Small intestine (tissue), 7 donors: ENCODE results near the gene NUP107. TPM values are rescaled to one million over a fixed set of nuclear protein-coding genes. Genes with fewer than 3 reads are reported as not detected.

ENCODE experiments used
- DNase-seq, 2 donors: peaks; one replicate each; pipeline versions ENCODE4 v3.0.0 to v3.0.0-alpha.2; 2013
- FAIRE-seq: peaks from 2 replicates; lab custom pipeline; 2012; peaks lifted over from hg19 to GRCh38; lab: Jason Lieb, UNC
- H3K27ac ChIP-seq, 3 donors: one replicate each; pipeline ENCODE4 v1.5.1; 2013; ENCODE audit warnings: low read length in 2 of 3, mild to moderate bottlenecking in 2 of 3, control low read depth in 1 of 3, inconsistent platforms in 1 of 3, low read depth in 1 of 3, moderate library complexity in 1 of 3
- H3K27me3 ChIP-seq, 3 donors: one replicate each; pipeline ENCODE4 v1.6.1; 2013; ENCODE audit warnings: low read length in 3 of 3, inconsistent platforms in 1 of 3; ENCODE audit not compliant: control insufficient read depth in 3 of 3, insufficient read depth in 3 of 3
- H3K36me3 ChIP-seq, 3 donors: one replicate each; pipeline ENCODE4 v1.6.1; 2013; ENCODE audit warnings: low read length in 3 of 3, inconsistent platforms in 1 of 3, low read depth in 1 of 3, mild to moderate bottlenecking in 1 of 3, moderate library complexity in 1 of 3; ENCODE audit not compliant: control insufficient read depth in 3 of 3, insufficient read depth in 2 of 3
- H3K4me1 ChIP-seq, 3 donors: one replicate each; pipeline ENCODE4 v1.6.1; 2013; ENCODE audit warnings: low read length in 2 of 3, inconsistent platforms in 1 of 3, low read depth in 1 of 3, mild to moderate bottlenecking in 1 of 3, moderate library complexity in 1 of 3; ENCODE audit not compliant: control insufficient read depth in 3 of 3, insufficient read depth in 2 of 3
- H3K4me3 ChIP-seq, 3 donors: one replicate each; pipeline ENCODE4 v1.5.1; 2013; ENCODE audit warnings: low read length in 3 of 3, control low read depth in 1 of 3, inconsistent platforms in 1 of 3, low read depth in 1 of 3, mild to moderate bottlenecking in 1 of 3, moderate library complexity in 1 of 3
- H3K9me3 ChIP-seq, 2 donors: one replicate each; pipeline ENCODE4 v1.6.1; 2013; ENCODE audit warnings: low read depth in 1 of 2, low read length in 1 of 2; ENCODE audit not compliant: control insufficient read depth in 2 of 2, insufficient read depth in 1 of 2
- WGBS, 3 donors: extraction: QIAGEN DNeasy Blood & Tissue Kit; methylation state at CpG; one replicate each; pipeline ENCODE4 v1.1.7; 2013; 5-methylcytosine and 5-hydroxymethylcytosine counted together
- polyA plus RNA-seq, 4 donors: library from polyadenylated mRNA; stranded (reverse) in 3 of 4; unstranded in 1 of 4; fragments of 200-250 nt in 3 of 4; fragments of 120-200 nt in 1 of 4; gene quantifications; one replicate each; pipeline versions ENCODE4 v1.2.1 to v1.2.3, GENCODE V29; 2013
- donor health status: healthy with polysubstance abuse.
- donor health status: control.
- donor health status: control.
- donor health status: Bipolar disorder and iron deficiency.
- donor health status: healthy.

The NUP107 gene
- polyA plus RNA-seq, 4 donors: 5.1 to 45.0 (median 13.0) TPM

GRCh38 chr12:68760806-68761441, 74.1 kb downstream of the NUP107 start:
- peaks cover 0 to 27% (median 2%) of the 10 kb centered on the region in 3 donors for H3K36me3 ChIP-seq
- H3K9me3 ChIP-seq: no peaks in the 10 kb centered on the region
- no peak overlapping the region for H3K27ac ChIP-seq
- WGBS, 3 donors: 94 to 99% (median 98%) methylated on average over 7 of the region's 7 CpGs
- H3K4me3 ChIP-seq: no peak overlapping the region
- no peak for DNase-seq
- no peaks in the 10 kb centered on the region for H3K27me3 ChIP-seq
- no peaks in the 10 kb centered on the region for H3K4me1 ChIP-seq
- FAIRE-seq: no peak

GRCh38 chr12:68761442-68761812, 74.6 kb downstream of the NUP107 start:
- Histone ChIP-seq H3K4me1 (no peaks in the 10 kb centered on the region), H3K36me3 (peaks cover 0 to 27% (median 2%) of the 10 kb centered on the region in 3 donors), H3K27ac (no peak overlapping the region), H3K9me3 (no peaks in the 10 kb centered on the region), H3K4me3 (no peak overlapping the region), H3K27me3 (no peaks in the 10 kb centered on the region)
- FAIRE-seq (no peak), DNase-seq (no peak)
- 95 to 99% (median 98%) methylated on average over 3 of the region's 3 CpGs for WGBS, 3 donors

DNA sequence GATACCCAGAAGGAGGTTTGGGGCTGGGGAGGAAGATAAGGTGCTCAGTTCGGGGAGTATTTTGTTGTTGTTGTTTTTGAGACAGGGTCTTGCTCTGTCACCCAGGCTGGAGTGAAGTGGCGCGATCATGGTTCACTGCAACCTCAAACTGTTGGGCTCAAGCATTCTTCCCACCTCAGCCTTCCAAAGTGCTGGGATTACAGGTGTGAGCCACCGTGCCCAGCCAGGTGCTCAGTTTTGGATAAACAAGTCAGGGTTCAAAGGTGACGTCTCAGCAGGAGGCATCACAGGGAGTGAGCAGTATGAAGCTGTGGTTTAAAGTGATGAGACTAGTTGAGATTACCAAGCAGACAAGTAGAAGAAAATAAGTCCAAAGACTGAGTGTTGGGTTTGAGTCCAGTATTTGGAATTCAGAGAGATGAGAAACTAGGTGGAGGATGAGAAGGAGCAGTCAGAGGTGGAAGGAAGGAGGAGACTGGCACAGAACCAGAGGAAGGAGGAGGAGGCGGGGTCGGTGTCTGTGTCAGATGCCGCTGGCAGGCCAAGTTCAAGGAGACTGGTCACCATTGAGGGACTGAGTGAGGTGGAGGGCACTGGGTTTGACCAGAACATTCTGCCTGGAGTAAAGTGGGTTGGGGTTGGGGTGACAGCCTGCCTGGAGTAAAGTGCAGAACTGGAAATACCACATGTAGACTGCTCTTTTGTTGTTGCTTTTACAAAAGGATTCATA, 75.3 kb downstream of the NUP107 start:
- no peak overlapping the region for H3K4me3 ChIP-seq
- DNase-seq (no peak), FAIRE-seq (no peak)
- no peaks in the 10 kb centered on the region for H3K4me1 ChIP-seq
- peaks cover 0 to 27% (median 2%) of the 10 kb centered on the region in 3 donors for H3K36me3 ChIP-seq
- WGBS, 3 donors: 66 to 84% (median 79%) methylated on average over 8 of the region's 8 CpGs
- no peak overlapping the region for H3K27ac ChIP-seq
- no peaks in the 10 kb centered on the region for H3K27me3 ChIP-seq
- H3K9me3 ChIP-seq: no peaks in the 10 kb centered on the region

GRCh38 chr12:68762691-68763090, 75.9 kb downstream of the NUP107 start:
- Histone ChIP-seq H3K27me3 (no peaks in the 10 kb centered on the region), H3K27ac (no peak overlapping the region), H3K4me3 (no peak overlapping the region), H3K36me3 (peaks cover 0 to 26% (median 2%) of the 10 kb centered on the region in 3 donors), H3K4me1 (no peaks in the 10 kb centered on the region), H3K9me3 (no peaks in the 10 kb centered on the region)
- DNase-seq: no peak
- WGBS, 3 donors: 96 to 99% (median 98%) methylated on average over 3 of the region's 3 CpGs
- FAIRE-seq: no peak

GRCh38 chr12:68765696-68766095, 78.9 kb downstream of the NUP107 start:
- DNase-seq (no peak), FAIRE-seq (no peak)
- no peak overlapping the region for H3K27ac ChIP-seq
- H3K4me3 ChIP-seq: no peak overlapping the region
- H3K9me3 ChIP-seq: no peaks in the 10 kb centered on the region
- peaks cover 0 to 22% (median 2%) of the 10 kb centered on the region in 3 donors for H3K36me3 ChIP-seq
- WGBS, 3 donors: 96 to 100% (median 98%) methylated on average over 1 of the region's 1 CpG
- H3K27me3 ChIP-seq: no peaks in the 10 kb centered on the region
- no peaks in the 10 kb centered on the region for H3K4me1 ChIP-seq

- Histone ChIP-seq H3K4me3 (no peak overlapping the region), H3K9me3 (no peaks in the 10 kb centered on the region), H3K27me3 (no peaks in the 10 kb centered on the region), H3K27ac (no peak overlapping the region), H3K4me1 (no peaks in the 10 kb centered on the region), H3K36me3 (peaks cover 0 to 18% (median 0%) of the 10 kb centered on the region in 3 donors)
- WGBS, 3 donors: 93 to 94% (median 93%) methylated on average over 2 of the region's 2 CpGs
- FAIRE-seq (no peak), DNase-seq (no peak)
Measured at GRCh38 chr12:68766646-68767045, 79.9 kb downstream of the NUP107 start.

DNA sequence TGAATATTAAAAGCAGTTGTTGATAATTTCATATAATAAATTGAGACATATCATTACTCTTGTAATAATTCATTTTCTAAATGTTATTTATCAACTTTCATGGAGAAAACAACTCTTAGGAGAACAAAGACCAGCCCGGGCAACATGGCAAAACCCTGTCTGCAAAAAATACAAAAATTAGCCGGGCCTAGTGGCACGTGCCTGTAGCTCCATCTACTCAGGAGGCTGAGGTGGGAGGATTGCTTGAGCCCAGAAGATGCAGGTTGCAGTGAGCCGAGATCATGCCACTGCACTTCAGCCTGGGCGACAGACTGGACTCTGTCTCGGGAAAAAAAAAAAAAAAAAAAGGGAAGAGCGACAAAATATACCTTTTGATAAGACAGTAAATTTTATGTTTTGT, 80.4 kb downstream of the NUP107 start:
- Histone ChIP-seq H3K36me3 (peaks cover 0 to 15% (median 0%) of the 10 kb centered on the region in 3 donors), H3K9me3 (no peaks in the 10 kb centered on the region), H3K4me1 (no peaks in the 10 kb centered on the region), H3K4me3 (no peak overlapping the region), H3K27ac (no peak overlapping the region), H3K27me3 (no peaks in the 10 kb centered on the region)
- WGBS, 3 donors: 91 to 96% (median 95%) methylated on average over 7 of the region's 7 CpGs
- no peak for FAIRE-seq
- DNase-seq: no peak

- Histone ChIP-seq H3K27me3 (no peaks in the 10 kb centered on the region), H3K27ac (no peak overlapping the region), H3K9me3 (no peaks in the 10 kb centered on the region), H3K4me3 (no peak overlapping the region), H3K36me3 (peaks cover 0 to 6% (median 0%) of the 10 kb centered on the region in 3 donors), H3K4me1 (no peaks in the 10 kb centered on the region)
- WGBS, 3 donors: 93 to 95% (median 94%) methylated on average over 4 of the region's 4 CpGs
- FAIRE-seq (no peak), DNase-seq (no peak)
Measured at GRCh38 chr12:68768431-68768939, 81.7 kb downstream of the NUP107 start.
